ENCODE data around the gene CARD14.
"Not testable (repeated sequence)": the region's sequence is repeated elsewhere in the genome, so short reads cannot be mapped to it uniquely, and the experiment has no call there.

Gene CARD14

DNA sequence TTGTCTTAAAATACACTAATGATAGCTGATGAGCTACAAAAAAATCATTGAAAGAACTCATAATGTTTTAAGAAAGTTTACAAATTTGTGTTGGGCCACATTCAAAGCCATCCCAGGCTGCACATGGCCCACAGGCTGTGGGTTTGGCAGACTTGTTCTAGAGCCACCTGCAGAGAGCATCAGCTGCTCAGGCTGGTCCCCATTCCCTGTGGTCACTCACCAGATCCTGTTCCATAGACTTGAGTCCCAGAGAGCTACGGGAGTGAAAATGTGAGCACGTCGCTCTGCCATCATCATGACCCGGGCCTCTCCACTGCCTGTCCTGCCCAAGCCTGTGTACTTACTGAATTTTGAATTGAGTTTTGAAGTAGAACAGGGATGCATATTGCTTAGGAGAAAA, 57.3 kb downstream of the CARD14 start:
- no peak for TF ChIP-seq ZNF274 (IDR thresholded peaks at IDR 0.05; ENCODE audit: low read depth, low read length)
- no peak overlapping the region for H3K4me3 ChIP-seq (ENCODE audit: low read length)

DNA sequence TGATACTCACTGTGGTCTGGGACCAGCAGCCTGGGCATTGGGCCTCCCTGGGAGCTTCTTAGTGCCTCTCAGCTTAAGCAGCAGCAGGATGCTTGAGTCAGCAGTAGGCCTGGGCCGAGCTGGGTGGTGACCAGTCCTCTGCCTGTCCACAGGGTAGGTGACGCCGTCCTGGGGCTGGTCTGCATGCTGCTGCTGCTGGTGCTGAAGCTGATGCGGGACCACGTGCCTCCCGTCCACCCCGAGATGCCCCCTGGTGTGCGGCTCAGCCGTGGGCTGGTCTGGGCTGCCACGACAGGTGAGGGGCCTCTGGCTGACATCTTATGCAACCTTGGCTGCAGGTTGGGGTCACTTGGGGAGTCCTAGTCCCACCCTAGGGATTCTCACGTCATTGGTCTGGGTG, 57.8 kb downstream of the CARD14 start:
- TF ChIP-seq ZNF274 (IDR thresholded peaks at IDR 0.05; ENCODE audit: low read depth, low read length) = no peak
- no peak overlapping the region for H3K4me3 ChIP-seq (ENCODE audit: low read length)

DNA sequence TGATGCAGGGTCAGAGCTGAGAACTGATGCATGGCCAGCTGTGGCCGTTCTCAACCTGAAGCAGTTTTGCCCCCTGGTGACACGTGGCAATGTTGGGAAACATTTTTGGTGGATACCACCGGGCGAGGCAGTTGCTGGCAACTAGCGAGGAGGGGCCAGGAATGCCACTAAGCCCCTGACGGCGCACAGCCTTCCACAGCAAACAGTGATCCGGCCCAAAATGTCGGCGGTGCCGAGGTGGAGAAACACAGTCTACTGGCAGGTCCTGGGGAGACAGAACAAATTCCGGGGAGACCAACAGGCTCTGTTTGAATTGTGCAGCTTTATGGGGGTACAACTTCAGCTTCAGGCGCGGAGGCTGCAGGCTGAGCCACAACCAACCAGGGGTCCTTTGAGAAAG, 58.6 kb downstream of the CARD14 start:
- H3K4me3 ChIP-seq (ENCODE audit: low read length) = no peak overlapping the region
- no peak for TF ChIP-seq ZNF274 (IDR thresholded peaks at IDR 0.05; ENCODE audit: low read depth, low read length)

DNA sequence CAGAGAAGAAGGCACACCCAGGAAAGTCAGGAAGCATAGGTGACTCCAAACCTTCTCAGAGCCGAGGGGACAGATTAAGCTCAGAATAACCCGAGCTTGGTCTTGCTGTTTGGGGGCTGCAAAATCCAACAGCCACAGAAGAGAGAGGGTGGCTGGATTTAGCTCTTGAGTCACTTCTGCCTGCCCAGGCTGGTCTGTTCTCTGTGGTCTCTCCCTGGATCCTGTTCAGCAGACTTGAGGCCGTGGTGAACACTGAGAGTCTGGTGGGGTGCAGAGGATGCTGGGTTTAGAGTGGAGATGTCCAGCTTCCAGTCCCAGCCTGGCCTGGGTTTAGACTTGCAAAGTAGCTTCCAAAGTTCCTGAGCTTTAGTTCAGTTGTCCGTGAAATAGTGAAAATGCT, 59.2 kb downstream of the CARD14 start:
- no peak overlapping the region for H3K4me3 ChIP-seq (ENCODE audit: low read length)
- TF ChIP-seq ZNF274 (IDR thresholded peaks at IDR 0.05; ENCODE audit: low read depth, low read length) = no peak

DNA sequence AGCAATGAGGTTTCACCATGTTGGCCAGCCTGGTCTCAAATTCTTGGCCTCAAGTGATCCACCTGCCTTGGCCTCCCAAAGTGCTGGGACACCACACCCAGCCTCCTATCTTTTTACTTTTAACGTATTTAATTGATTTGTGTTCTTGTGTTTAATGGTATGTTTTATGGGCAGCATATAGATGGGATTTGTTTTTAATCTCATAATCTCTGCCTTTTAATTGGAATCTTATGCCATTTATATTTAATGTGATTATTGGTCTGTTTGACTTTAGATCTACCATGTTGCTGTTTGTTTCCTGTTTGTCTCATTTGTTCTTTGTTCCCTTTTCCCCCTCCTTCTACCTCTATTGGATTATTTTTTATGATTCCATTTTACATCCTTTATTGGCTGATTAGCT, 62.6 kb downstream of the CARD14 start:
- no peak for TF ChIP-seq ZNF274 (IDR thresholded peaks at IDR 0.05; ENCODE audit: low read depth, low read length)
- H3K4me3 ChIP-seq (ENCODE audit: low read length) = no peak overlapping the region

DNA sequence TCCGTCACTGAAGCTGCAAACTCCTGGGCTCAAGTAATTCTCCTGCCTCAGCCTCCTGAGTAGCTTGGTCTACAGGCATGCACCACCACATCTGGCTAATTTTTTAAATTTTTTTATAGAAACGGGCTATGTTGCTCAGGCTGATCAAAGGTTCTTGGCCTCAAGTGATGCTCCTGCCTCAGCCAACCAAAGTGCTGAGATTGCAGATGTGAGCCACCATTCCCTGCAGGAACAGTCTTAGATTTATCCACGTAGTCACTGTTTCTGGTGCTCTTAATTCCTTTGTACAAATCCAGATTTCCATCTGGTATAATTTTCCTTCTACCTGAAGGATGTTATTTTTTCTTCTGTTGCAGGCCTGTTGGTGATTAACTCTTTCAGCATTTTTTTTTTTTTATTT, 63.4 kb downstream of the CARD14 start:
- TF ChIP-seq ZNF274 (IDR thresholded peaks at IDR 0.05; ENCODE audit: low read depth, low read length) = no peak
- no peak overlapping the region for H3K4me3 ChIP-seq (ENCODE audit: low read length)

DNA sequence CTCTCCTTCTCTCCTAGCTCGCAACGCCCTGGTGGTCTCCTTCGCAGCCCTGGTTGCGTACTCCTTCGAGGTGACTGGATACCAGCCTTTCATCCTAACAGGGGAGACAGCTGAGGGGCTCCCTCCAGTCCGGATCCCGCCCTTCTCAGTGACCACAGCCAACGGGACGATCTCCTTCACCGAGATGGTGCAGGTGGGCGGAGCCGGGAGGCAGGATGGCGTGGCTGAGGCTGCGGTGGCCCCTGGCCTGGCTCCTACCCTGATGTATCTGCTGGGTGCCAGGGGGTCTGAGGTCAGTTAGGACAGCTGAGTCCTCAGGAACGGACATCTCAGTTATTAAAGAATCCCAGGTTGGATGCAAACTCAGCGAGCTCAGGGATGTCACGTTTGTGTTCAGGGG, 67.1 kb downstream of the CARD14 start:
- H3K4me3 ChIP-seq (ENCODE audit: low read length) = no peak overlapping the region
- TF ChIP-seq ZNF274 (IDR thresholded peaks at IDR 0.05; ENCODE audit: low read depth, low read length) = no peak

DNA sequence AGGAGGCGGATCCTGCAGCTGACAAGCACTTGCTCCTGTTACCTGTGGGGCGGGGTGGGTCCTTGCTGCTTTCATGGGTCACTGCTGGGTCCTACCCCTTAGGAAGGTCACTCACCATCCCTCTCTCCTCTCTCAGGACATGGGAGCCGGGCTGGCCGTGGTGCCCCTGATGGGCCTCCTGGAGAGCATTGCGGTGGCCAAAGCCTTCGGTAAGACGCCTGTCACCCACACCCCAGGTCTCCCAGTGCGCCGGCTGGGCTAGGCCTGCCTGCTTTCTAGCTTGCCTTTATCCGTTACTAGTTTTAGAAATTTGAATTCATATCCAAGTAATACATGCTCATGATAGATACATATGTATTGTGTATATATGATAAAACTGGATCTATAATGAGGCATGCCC, 67.6 kb downstream of the CARD14 start:
- no peak overlapping the region for H3K4me3 ChIP-seq (ENCODE audit: low read length)
- no peak for TF ChIP-seq ZNF274 (IDR thresholded peaks at IDR 0.05; ENCODE audit: low read depth, low read length)

DNA sequence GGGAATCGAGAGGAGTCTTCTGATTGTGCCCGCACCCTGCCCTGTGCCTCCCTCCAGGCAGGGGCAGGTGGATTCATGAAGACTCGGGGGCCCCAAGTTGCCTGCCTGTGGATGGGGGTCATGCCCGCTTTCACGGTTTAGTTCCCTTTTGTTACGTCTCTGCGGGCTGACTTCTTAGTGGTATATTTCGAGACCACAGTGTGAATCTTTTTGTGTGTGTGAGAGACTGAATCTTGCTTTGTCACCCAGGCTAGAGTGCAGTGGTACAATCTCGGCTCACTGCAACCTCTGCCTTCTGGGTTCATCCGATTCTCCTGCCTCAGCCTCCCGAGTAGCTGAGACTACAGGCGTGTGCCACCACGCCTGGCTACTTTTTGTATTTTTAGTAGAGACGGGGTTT, 72.7 kb downstream of the CARD14 start:
- H3K4me3 ChIP-seq (ENCODE audit: low read length) = no peak overlapping the region
- no peak for TF ChIP-seq ZNF274 (IDR thresholded peaks at IDR 0.05; ENCODE audit: low read depth, low read length)

DNA sequence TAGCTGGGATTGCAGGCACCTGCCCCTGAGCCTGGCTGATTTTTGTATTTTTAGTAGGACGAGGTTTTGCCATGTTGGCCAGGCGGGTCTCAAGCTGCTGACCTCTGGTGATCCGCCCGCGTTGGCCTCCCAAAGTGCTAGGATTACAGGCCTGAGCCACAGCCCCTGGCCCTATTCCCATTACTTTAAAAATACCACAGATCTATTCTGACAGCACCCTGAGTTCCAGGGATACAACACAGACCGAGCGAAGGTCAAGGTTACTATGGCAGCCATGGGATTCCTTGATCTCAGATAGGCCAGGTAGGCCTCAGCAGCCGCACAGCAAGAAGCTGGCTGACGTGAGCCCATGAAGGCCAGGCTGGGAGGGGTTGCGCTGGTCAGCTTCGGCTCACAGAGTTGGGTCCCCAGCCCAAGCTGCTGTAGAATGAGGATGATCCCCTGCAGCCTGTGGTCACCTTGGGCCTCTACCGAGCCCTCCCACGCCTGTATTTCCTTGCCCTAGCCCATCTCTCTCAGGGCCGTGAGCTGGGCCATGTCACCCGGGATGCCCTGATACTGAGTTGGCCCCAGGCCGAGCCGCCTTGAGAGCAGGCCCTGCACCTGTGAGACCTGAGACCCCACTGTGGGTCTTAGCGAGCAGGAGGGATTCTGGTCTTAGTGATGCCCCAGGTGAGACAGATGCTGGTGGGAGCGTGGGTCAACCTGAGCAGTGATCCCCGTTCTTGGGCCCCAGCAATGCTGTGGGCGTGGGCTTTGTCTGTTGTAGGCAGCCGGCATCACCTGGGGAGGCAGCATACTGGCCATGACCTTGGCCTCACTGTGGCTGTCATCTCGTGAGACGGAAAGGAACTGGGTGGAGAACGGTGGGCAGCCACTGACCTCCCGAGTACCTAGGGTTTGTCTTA, 74.0 kb downstream of the CARD14 start:
- TF ChIP-seq ZNF274 (IDR thresholded peaks at IDR 0.05; ENCODE audit: low read depth, low read length) = no peak
- no peak overlapping the region for H3K4me3 ChIP-seq (ENCODE audit: low read length)

DNA sequence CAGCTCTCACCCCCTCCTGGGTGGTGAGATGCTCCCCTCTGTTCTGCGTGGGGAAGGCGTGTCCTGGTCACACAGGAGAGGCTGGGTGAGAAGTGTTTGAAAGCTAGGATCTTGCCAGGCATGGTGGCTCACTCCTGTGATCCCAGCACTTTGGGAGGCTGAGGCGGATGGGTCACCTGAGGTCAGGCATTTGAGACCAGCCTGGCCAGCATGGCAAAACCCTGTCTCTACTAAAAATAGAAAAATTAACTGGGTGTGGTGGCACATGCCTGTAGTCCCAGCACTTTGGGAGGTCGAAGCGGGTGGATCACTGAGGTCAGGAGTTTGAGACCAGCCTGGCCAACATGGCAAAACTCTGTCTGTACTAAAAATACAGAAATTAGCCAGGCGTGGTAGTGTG, 74.6 kb downstream of the CARD14 start:
- H3K4me3 ChIP-seq (ENCODE audit: low read length) = not testable (repeated sequence)

DNA sequence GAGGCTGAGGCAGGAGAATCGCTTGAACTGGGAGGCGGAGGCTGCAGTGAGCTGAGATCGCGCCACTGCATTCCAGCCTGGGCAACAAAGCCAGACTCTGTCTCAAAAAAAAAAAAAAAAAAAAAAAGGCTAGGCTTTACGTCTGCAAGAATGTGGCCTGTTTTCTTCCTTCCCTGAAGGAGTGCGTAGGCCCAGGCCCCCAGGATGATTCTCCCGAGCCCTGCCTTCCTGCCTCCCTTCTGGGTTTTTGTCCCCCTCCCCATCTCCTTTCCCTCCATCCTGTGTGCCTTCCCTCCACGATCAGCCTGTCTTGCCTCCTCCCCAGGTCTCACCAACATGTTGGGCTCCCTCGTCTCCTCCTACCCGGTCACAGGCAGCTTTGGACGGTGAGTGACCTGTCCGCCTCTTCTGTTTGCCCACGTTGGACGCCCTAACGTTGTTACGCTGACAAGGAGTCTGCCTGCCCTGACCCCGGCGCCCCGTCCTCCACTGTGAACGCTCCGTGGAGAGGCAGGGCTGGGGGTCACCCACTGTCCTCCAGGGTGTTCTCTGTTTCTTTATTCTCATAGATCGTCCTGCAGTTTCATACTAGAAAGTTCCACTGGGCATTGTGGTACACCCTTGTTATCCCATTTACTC, 75.2 kb downstream of the CARD14 start:
- TF ChIP-seq ZNF274 (IDR thresholded peaks at IDR 0.05; ENCODE audit: low read depth, low read length) = no peak
- H3K4me3 ChIP-seq (ENCODE audit: low read length) = no peak overlapping the region

DNA sequence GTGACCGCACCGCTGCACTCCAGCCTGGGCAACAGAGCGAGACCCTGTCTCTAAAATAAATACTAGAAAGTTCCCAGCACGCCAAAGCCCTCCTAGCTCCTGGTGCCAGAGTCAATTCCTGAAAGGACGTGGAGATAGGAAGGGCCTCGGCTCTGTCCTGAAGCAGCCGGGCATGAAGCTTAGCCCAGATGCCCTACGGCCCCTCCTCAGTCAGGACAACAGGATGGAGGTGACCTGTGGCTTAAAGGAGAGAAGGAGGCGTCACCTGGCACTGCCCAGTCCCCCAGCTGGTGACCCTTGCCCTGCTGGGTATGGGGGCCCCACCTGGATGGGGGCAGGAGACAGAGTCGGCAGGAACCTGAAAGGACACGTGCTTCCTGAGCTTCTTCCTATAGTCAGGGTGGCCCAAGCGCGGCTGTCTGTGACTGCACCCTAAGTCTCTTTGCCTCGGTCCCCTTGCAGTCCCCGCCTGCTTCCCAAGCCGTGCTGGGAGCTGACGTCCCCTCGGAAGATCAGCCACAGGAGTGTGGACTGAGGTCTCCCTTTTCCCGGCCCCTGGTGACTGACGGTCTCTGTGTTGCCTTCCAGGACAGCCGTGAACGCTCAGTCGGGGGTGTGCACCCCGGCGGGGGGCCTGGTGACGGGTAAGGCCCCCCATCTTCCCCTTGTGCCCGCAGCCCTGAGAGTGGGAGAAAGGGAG, 75.9 kb downstream of the CARD14 start:
- TF ChIP-seq ZNF274 (IDR thresholded peaks at IDR 0.05; ENCODE audit: low read depth, low read length) = no peak
- H3K4me3 ChIP-seq (ENCODE audit: low read length) = no peak overlapping the region

DNA sequence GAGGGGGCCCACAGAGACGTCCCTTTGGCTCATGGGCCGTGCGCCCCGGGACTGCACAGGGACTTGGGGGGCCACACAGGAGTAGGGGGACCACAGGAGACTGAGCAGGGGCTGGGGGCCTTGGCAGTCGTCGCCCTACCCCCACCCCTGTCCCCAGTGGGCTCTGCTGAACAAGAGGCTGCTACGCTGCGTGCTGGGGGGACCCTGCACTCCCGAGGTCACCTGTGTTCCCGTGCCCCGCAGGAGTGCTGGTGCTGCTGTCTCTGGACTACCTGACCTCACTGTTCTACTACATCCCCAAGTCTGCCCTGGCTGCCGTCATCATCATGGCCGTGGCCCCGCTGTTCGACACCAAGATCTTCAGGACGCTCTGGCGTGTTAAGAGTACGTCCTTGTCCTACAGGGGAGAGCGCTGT, 76.4 kb downstream of the CARD14 start:
- no peak overlapping the region for H3K4me3 ChIP-seq (ENCODE audit: low read length)
- TF ChIP-seq ZNF274 (IDR thresholded peaks at IDR 0.05; ENCODE audit: low read depth, low read length) = no peak

DNA sequence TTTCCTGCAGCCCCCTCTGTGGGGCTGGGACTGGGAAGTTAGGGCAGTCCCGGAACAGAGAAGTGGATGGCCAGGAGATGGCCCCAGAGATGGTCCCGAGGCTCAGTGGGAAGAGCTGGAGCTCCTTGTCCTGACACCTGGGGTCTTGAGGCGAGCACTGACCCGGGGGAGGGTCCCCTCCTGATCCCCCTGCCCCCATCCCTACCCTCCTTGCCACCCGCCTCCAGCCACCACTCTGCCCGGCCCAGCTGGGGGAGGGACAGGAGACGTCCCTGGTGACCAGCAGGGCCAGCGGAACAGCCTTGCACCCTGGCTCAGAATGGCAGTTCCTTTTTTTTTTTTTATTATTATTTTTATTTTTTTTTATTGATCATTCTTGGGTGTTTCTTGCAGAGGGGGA, 76.9 kb downstream of the CARD14 start:
- no peak for TF ChIP-seq ZNF274 (IDR thresholded peaks at IDR 0.05; ENCODE audit: low read depth, low read length)
- no peak overlapping the region for H3K4me3 ChIP-seq (ENCODE audit: low read length)

Measured in GM08714 (cell line).